AG09319 (cell line): ENCODE results near the gene HRC.

Experiments used
- DNase-seq: peaks from one replicate; pipeline ENCODE4 v3.0.0-alpha.2; 2010; ENCODE audit warnings: low read depth; ENCODE audit errors: extremely low read depth
- CTCF ChIP-seq: IDR thresholded peaks from 2 replicates; pipeline ENCODE4 v1.5.1; 2011; ENCODE audit warnings: low read depth, mild to moderate bottlenecking, inconsistent platforms, low read length, moderate library complexity

The HRC gene

GRCh38 chr19:49106648-49107135 is 48.5 kb downstream of the HRC start:
- peak; percentile 83 for TF ChIP-seq CTCF
- DNase-seq: no peak

GRCh38 chr19:49104229-49104864 is 50.8 kb downstream of the HRC start:
- TF ChIP-seq CTCF: no peak
- DNase-seq: no peak

GRCh38 chr19:49103331-49104085 is 51.7 kb downstream of the HRC start:
- no peak for TF ChIP-seq CTCF
- no peak for DNase-seq

- DNase-seq: no peak
- no peak for TF ChIP-seq CTCF
Observed at GRCh38 chr19:49102303-49102702, 52.9 kb downstream of the HRC start.
